ENCODE results near the gene SYCE1.

Gene SYCE1

DNA sequence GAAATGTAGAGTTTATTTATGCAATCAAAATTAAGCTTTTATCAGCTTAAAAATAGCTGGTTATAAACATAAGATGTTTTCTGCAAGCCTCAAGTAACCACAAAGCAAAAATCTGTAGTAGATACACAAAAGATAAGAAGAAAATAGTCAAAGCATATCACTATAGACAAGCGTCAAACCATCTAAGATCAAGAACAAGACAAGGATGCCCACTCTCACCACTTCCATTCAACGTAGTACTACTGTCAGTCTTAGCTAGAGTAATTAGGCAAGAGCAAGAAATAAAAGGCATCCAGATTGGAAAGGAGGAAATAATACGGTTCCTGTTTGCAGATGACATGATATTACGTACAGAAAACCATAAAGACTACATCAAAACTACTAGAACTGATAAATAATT lies 55.7 kb downstream of the SYCE1 start:
- no peak for DNase-seq
